ENCODE results near the gene CFDP1. TPM values are rescaled to one million over a fixed set of nuclear protein-coding genes. Genes with fewer than 3 reads are reported as not detected.
A peak's percentile ranks its signal among the peaks of the same experiment; 100 is the strongest.

Gene CFDP1
- total and polyA plus RNA-seq, 2 donors (not counting 1 experiment from before 2014, with no cell fraction given), result 47.9 to 80.0 TPM

DNA sequence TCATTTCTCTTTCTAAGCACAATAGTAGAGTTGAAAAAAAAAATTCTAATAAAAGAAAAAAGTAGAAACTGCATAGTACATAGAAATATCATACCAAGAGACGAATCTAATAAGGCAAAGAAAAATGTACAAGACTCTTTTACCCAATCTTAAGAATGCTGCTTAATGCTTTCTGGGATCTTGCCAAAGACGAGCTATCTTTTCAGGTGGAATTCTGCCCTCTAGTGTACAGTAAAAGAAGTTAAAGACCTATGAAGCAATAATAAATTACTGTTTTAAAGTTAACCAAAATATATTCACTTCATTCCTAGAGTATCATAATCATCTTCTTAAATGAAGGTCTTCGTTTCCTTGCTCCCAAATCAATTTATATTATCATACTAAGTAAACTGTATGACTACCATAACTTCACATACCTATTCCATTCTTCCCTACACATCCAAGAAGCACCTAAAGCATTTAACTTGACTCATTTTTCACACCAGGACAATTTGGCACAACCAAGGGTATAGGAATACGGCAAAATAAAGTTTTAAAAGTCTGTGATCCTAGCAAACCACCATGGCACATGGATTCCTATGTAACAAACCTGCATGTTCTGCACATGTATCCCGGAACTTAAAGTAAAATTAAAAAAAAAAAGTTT is 47.7 kb downstream of the CFDP1 start:
- no peak overlapping the region for H2AFZ ChIP-seq (ENCODE audit: low read length)
- H4K20me1 ChIP-seq (ENCODE audit: control insufficient read depth, extremely low read depth, insufficient read depth, low read length), result no peaks in the 10 kb centered on the region
- no peak overlapping the region for H3K4me2 ChIP-seq (ENCODE audit: extremely low read depth, insufficient read depth, low read length)
- TF ChIP-seq, protein P1, sequence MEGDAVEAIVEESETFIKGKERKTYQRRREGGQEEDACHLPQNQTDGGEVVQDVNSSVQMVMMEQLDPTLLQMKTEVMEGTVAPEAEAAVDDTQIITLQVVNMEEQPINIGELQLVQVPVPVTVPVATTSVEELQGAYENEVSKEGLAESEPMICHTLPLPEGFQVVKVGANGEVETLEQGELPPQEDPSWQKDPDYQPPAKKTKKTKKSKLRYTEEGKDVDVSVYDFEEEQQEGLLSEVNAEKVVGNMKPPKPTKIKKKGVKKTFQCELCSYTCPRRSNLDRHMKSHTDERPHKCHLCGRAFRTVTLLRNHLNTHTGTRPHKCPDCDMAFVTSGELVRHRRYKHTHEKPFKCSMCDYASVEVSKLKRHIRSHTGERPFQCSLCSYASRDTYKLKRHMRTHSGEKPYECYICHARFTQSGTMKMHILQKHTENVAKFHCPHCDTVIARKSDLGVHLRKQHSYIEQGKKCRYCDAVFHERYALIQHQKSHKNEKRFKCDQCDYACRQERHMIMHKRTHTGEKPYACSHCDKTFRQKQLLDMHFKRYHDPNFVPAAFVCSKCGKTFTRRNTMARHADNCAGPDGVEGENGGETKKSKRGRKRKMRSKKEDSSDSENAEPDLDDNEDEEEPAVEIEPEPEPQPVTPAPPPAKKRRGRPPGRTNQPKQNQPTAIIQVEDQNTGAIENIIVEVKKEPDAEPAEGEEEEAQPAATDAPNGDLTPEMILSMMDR (conservative IDR thresholded peaks at IDR 0.05 in 1 of 2, IDR thresholded peaks at IDR 0.05 in 1 of 2; ENCODE audit: low read depth in 1 of 2, low read length in 2 of 2), result peak; percentile 39 to 44
- TF ChIP-seq EZH2 (IDR thresholded peaks at IDR 0.05; ENCODE audit: low read length, missing control alignments), result no peak
- H3K27me3 ChIP-seq (ENCODE audit: control insufficient read depth, insufficient read depth, low read length), result no peaks in the 10 kb centered on the region
- H3K9ac ChIP-seq (ENCODE audit: insufficient read depth, low read length), result no peak overlapping the region
- H3K36me3 ChIP-seq (ENCODE audit: control insufficient read depth, insufficient read depth, low read length), result no peaks in the 10 kb centered on the region
- no peaks in the 10 kb centered on the region for H3K79me2 ChIP-seq (ENCODE audit: control insufficient read depth, insufficient read depth, low read length)
- H3K4me3 ChIP-seq (replicated peaks in 1 of 4; ENCODE audit: control extremely low read depth in 1 of 4, insufficient read depth in 1 of 4, low read depth in 3 of 4, low read length in 4 of 4), result no peak overlapping the region
- peak; percentile 80 to 94 for DNase-seq (ENCODE audit: low read depth in 2 of 2)
- no peak overlapping the region for H3K27ac ChIP-seq (ENCODE audit: insufficient read depth, low read length)
- no peaks in the 10 kb centered on the region for H3K9me3 ChIP-seq (ENCODE audit: control insufficient read depth, insufficient read depth, low read depth, low read length)
- H3K4me1 ChIP-seq (ENCODE audit: control insufficient read depth, extremely low read depth, insufficient read depth, low read length), result peaks cover 13% of the 10 kb centered on the region

GRCh38 chr16:75383141-75383540 is 50.2 kb downstream of the CFDP1 start:
- no peaks in the 10 kb centered on the region for H3K27me3 ChIP-seq (ENCODE audit: control insufficient read depth, insufficient read depth, low read length)
- H2AFZ ChIP-seq (ENCODE audit: low read length), result no peak overlapping the region
- no peak for DNase-seq (ENCODE audit: low read depth in 2 of 2)
- H3K36me3 ChIP-seq (ENCODE audit: control insufficient read depth, insufficient read depth, low read length), result no peaks in the 10 kb centered on the region
- peaks cover 15% of the 10 kb centered on the region for H3K4me1 ChIP-seq (ENCODE audit: control insufficient read depth, extremely low read depth, insufficient read depth, low read length)
- TF ChIP-seq, protein P1 (conservative IDR thresholded peaks at IDR 0.05 in 1 of 2, IDR thresholded peaks at IDR 0.05 in 1 of 2; ENCODE audit: low read depth in 1 of 2, low read length in 2 of 2), result no peak
- no peak for TF ChIP-seq EZH2 (IDR thresholded peaks at IDR 0.05; ENCODE audit: low read length, missing control alignments)
- H3K9ac ChIP-seq (ENCODE audit: insufficient read depth, low read length), result no peak overlapping the region
- H4K20me1 ChIP-seq (ENCODE audit: control insufficient read depth, extremely low read depth, insufficient read depth, low read length), result no peaks in the 10 kb centered on the region
- no peak overlapping the region for H3K4me3 ChIP-seq (replicated peaks in 1 of 4; ENCODE audit: control extremely low read depth in 1 of 4, insufficient read depth in 1 of 4, low read depth in 3 of 4, low read length in 4 of 4)
- no peaks in the 10 kb centered on the region for H3K9me3 ChIP-seq (ENCODE audit: control insufficient read depth, insufficient read depth, low read depth, low read length)
- H3K79me2 ChIP-seq (ENCODE audit: control insufficient read depth, insufficient read depth, low read length), result no peaks in the 10 kb centered on the region
- no peak overlapping the region for H3K27ac ChIP-seq (ENCODE audit: insufficient read depth, low read length)
- no peak overlapping the region for H3K4me2 ChIP-seq (ENCODE audit: extremely low read depth, insufficient read depth, low read length)

- TF ChIP-seq, protein P1 (conservative IDR thresholded peaks at IDR 0.05 in 1 of 2, IDR thresholded peaks at IDR 0.05 in 1 of 2; ENCODE audit: low read depth in 1 of 2, low read length in 2 of 2), result no peak
- TF ChIP-seq EZH2 (IDR thresholded peaks at IDR 0.05; ENCODE audit: low read length, missing control alignments), result no peak
- Histone ChIP-seq H2AFZ (ENCODE audit: low read length) (no peak overlapping the region), H3K36me3 (ENCODE audit: control insufficient read depth, insufficient read depth, low read length) (no peaks in the 10 kb centered on the region), H3K4me1 (ENCODE audit: control insufficient read depth, extremely low read depth, insufficient read depth, low read length) (peaks cover 17% of the 10 kb centered on the region), H3K4me2 (ENCODE audit: extremely low read depth, insufficient read depth, low read length) (no peak overlapping the region), H4K20me1 (ENCODE audit: control insufficient read depth, extremely low read depth, insufficient read depth, low read length) (no peaks in the 10 kb centered on the region), H3K27ac (ENCODE audit: insufficient read depth, low read length) (no peak overlapping the region), H3K4me3 (replicated peaks in 1 of 4; ENCODE audit: control extremely low read depth in 1 of 4, insufficient read depth in 1 of 4, low read depth in 3 of 4, low read length in 4 of 4) (no peak overlapping the region), H3K79me2 (ENCODE audit: control insufficient read depth, insufficient read depth, low read length) (no peaks in the 10 kb centered on the region), H3K27me3 (ENCODE audit: control insufficient read depth, insufficient read depth, low read length) (no peaks in the 10 kb centered on the region), H3K9ac (ENCODE audit: insufficient read depth, low read length) (no peak overlapping the region), H3K9me3 (ENCODE audit: control insufficient read depth, insufficient read depth, low read depth, low read length) (no peaks in the 10 kb centered on the region)
- DNase-seq (ENCODE audit: low read depth in 2 of 2), result no peak
These were observed 50.7 kb downstream of the CFDP1 start for GRCh38 chr16:75382611-75383010.

All from fibroblast of lung (primary cell).